HUES48 (cell line): ENCODE results near the gene JAZF1.

Experiments
- H3K27ac ChIP-seq: one replicate; pipeline ENCODE4 v1.7.0; 2013; ENCODE audit warnings: low read depth, low read length, inconsistent platforms
- H3K27me3 ChIP-seq: 2 replicates; pipeline ENCODE4 v1.6.1; 2013; ENCODE audit warnings: mild to moderate bottlenecking, low read length; ENCODE audit not compliant: control insufficient read depth, insufficient read depth
- H3K36me3 ChIP-seq: 2 replicates; pipeline ENCODE4 v1.6.1; 2013; ENCODE audit warnings: low read length; ENCODE audit not compliant: control insufficient read depth, insufficient read depth
- H3K4me1 ChIP-seq: 2 replicates; pipeline ENCODE4 v1.6.1; 2013; ENCODE audit warnings: mild to moderate bottlenecking, low read length; ENCODE audit not compliant: control insufficient read depth, insufficient read depth
- H3K4me3 ChIP-seq: 2 replicates; pipeline ENCODE4 v1.5.1; 2013; ENCODE audit warnings: mild to moderate bottlenecking, low read depth, low read length
- H3K9ac ChIP-seq: 2 replicates; pipeline ENCODE4 v1.6.1; 2013; ENCODE audit warnings: mild to moderate bottlenecking, low read depth, low read length, moderate library complexity
- H3K9me3 ChIP-seq: 2 replicates; pipeline ENCODE4 v1.6.1; 2013; ENCODE audit warnings: low read length; ENCODE audit not compliant: control insufficient read depth, insufficient read depth

JAZF1 gene

DNA sequence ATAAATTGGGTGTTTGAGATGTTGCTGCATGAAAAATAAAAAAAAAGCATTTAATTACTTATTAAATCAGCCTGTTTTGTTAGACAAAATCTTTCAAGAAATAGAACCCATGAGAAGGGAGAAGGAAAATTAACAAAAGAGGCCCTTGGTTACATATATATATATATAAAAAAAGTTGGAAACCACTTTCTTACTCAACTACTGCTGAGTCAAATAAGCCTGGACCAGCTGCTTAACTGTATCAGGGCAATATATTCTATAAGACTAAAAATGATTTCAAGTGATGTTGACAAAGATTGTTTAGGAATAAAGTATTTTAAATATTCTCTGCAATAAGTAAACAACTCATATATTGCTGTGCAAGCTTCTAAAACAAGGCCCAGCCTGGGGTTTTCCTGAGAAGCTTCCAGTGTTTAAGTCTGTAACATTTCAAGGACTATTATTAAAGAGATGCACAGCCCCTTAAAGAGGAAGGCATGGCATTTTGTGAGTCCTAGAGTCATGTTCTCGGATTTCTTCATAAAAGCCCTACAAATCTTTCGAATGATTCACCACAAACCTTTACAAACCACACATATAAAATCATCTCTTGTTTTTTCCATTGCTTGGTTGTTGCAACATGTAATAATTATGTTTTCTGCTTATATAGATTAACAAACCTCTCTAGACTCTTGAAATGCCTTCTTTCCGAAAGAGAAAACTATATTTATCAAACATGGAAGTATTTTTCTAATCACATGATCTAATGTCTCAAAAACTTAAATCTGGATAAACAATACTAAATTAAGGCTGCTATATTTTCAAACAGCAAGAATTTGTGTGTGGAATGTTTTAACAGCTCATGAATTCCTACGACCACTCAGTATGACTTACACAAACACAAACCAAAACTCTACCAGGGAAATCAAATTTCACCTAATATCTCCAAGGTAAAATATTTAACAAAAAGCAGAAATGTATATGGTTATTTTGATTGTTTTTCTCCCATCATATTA, 14.3 kb downstream of the JAZF1 start:
- H3K36me3 ChIP-seq = no peaks in the 10 kb centered on the region
- peaks cover 30% of the 10 kb centered on the region for H3K4me1 ChIP-seq
- H3K9me3 ChIP-seq = no peaks in the 10 kb centered on the region
- no peak overlapping the region for H3K27ac ChIP-seq
- H3K9ac ChIP-seq = no peak overlapping the region
- H3K27me3 ChIP-seq = no peaks in the 10 kb centered on the region
- no peak overlapping the region for H3K4me3 ChIP-seq

DNA sequence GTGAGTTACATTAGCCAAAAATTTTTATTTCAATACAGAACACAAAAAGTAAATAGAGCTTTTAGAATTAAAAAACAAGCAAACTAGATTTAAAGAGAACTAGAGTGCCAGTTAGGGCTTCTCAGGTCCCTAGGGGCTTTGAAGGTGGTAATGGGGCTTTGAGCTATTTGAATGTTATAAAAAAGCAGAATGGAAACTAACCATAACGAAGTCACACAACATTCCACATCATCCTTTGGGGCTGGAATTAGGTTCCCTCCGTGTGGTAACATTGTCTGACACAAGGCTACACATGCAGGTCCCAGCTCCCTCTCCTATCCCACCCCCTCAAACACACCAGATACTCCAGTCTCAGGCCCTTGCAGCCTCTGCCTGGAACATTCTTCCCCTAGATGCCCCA, 15.3 kb downstream of the JAZF1 start:
- no peaks in the 10 kb centered on the region for H3K36me3 ChIP-seq
- no peak overlapping the region for H3K4me3 ChIP-seq
- no peak overlapping the region for H3K27ac ChIP-seq
- no peaks in the 10 kb centered on the region for H3K27me3 ChIP-seq
- H3K9me3 ChIP-seq = no peaks in the 10 kb centered on the region
- H3K9ac ChIP-seq = no peak overlapping the region
- peaks cover 30% of the 10 kb centered on the region for H3K4me1 ChIP-seq

DNA sequence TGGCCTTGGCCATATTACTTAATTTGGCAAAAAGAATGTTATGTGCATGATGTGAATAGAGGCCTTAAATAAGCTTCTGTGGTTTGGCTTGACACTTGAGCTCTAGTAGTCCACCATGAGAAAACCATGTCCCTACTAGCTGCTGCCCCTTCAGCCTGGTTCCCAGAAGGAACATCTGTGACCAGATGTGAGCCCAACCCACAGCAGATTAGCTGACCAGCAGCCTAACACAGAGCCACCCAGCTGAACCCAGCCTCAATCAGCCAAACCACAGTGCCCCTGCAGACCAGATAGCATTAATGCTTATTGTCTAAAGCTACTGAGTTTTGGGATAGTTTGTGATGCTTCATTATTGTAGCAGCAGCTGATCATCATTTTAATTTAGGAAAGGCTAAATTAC, 16.6 kb downstream of the JAZF1 start:
- Histone ChIP-seq H3K27me3 (no peaks in the 10 kb centered on the region), H3K4me1 (peaks cover 24% of the 10 kb centered on the region), H3K36me3 (no peaks in the 10 kb centered on the region), H3K4me3 (no peak overlapping the region), H3K27ac (no peak overlapping the region), H3K9me3 (no peaks in the 10 kb centered on the region), H3K9ac (no peak overlapping the region)

GRCh38 chr7:28161331-28161730, 19.3 kb downstream of the JAZF1 start:
- Histone ChIP-seq H3K36me3 (no peaks in the 10 kb centered on the region), H3K9me3 (no peaks in the 10 kb centered on the region), H3K9ac (no peak overlapping the region), H3K4me1 (peaks cover 19% of the 10 kb centered on the region; the same call in 1 of the 2 replicates), H3K27ac (no peak overlapping the region), H3K4me3 (no peak overlapping the region), H3K27me3 (no peaks in the 10 kb centered on the region)

DNA sequence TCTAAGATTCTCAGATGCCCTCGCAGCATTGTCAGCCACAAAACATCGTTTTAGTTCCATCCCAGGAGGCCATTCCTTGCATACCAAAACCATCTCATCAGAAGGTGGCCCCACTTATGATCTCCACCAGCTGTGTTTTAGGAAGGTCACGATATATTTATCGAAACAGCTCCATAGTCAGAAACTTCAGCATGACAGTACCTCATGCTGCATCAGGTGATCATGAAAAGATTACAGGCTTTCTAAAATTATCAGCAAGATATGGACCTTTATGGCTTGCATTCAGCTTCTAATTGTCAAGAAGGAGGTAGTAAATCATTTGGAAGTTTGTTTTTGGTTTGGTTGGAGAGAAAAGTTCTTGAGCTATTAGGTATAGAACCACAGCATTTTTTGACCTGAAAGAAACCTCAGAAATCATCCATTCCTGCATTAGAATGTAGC, 20.0 kb downstream of the JAZF1 start:
- Histone ChIP-seq H3K36me3 (no peaks in the 10 kb centered on the region), H3K27me3 (no peaks in the 10 kb centered on the region), H3K9me3 (no peaks in the 10 kb centered on the region), H3K4me1 (peaks cover 16% of the 10 kb centered on the region; the same call in 1 of the 2 replicates), H3K9ac (no peak overlapping the region), H3K27ac (no peak overlapping the region), H3K4me3 (no peak overlapping the region)

DNA sequence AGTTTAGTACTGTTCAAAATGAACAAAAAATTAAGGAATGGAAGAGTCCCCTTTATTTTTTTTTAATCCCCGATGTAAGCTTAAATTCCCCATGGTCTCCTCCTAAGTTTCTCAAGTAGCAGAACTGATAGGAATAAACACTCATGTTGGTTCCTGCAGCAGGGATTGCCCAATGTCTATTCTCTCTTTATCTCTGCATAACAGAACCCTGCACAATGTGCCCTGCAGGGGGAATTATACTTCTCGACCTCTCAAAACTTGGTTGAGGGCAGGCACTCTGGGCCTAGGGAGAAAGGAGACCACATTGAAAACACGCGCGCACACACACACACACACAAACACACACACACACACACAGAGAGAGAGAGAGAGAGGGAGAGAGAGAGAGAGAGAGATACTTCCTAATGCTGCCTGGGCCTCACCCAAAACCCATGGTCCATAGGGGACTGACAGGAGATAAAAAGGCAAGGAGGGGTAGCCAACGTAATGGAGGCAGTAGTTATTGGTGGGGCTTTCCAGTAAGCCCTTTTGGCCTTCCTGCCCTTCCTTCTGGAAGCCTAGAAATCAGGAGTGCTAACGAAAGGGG, 22.7 kb downstream of the JAZF1 start:
- Histone ChIP-seq H3K27ac (no peak overlapping the region), H3K9me3 (no peaks in the 10 kb centered on the region), H3K27me3 (no peaks in the 10 kb centered on the region), H3K9ac (no peak overlapping the region), H3K4me1 (peaks cover 20% of the 10 kb centered on the region; the same call in 1 of the 2 replicates), H3K36me3 (no peaks in the 10 kb centered on the region), H3K4me3 (no peak overlapping the region)

GRCh38 chr7:28157076-28157745, 23.4 kb downstream of the JAZF1 start:
- H3K27ac ChIP-seq = no peak overlapping the region

GRCh38 chr7:28156401-28156800, 24.2 kb downstream of the JAZF1 start:
- no peak overlapping the region for H3K9ac ChIP-seq
- H3K27me3 ChIP-seq = no peaks in the 10 kb centered on the region
- no peaks in the 10 kb centered on the region for H3K36me3 ChIP-seq
- H3K27ac ChIP-seq = no peak overlapping the region
- H3K4me3 ChIP-seq = no peak overlapping the region
- peaks cover 24% of the 10 kb centered on the region for H3K4me1 ChIP-seq
- no peaks in the 10 kb centered on the region for H3K9me3 ChIP-seq

More at GRCh38 chr7:28157076-28157745, 23.4 kb downstream of the JAZF1 start:
- Histone ChIP-seq H3K4me1 (peaks cover 24% of the 10 kb centered on the region), H3K36me3 (no peaks in the 10 kb centered on the region), H3K9me3 (no peaks in the 10 kb centered on the region), H3K27me3 (no peaks in the 10 kb centered on the region), H3K4me3 (no peak overlapping the region), H3K9ac (no peak overlapping the region)

DNA sequence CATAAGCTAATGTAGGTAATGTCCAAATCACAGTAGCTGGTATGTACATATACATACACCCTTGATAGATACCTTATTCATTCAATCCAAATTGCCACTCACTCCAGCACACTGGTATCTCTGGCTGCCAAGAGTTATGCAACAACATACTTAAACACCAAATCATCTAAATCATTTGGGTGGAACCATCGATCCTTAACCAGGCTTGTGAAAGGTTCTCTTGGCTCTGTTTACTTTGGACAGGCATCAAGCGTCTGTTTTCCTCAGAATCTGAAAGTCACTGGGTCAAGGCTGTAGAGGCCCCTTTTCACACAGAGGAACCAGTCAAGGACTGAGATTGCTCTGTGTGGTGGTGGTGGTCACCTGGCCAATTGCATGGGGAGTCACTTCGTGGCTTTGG, 24.6 kb downstream of the JAZF1 start:
- H3K4me3 ChIP-seq = no peak overlapping the region
- H3K4me1 ChIP-seq = peaks cover 20% of the 10 kb centered on the region
- H3K36me3 ChIP-seq = no peaks in the 10 kb centered on the region
- H3K27me3 ChIP-seq = no peaks in the 10 kb centered on the region
- no peaks in the 10 kb centered on the region for H3K9me3 ChIP-seq
- H3K9ac ChIP-seq = no peak overlapping the region
- no peak overlapping the region for H3K27ac ChIP-seq

GRCh38 chr7:28155019-28155660, 25.5 kb downstream of the JAZF1 start:
- H3K9me3 ChIP-seq = no peaks in the 10 kb centered on the region
- no peak overlapping the region for H3K4me3 ChIP-seq
- H3K4me1 ChIP-seq = peaks cover 14% of the 10 kb centered on the region
- no peak overlapping the region for H3K9ac ChIP-seq
- no peak overlapping the region for H3K27ac ChIP-seq
- H3K36me3 ChIP-seq = no peaks in the 10 kb centered on the region
- no peaks in the 10 kb centered on the region for H3K27me3 ChIP-seq
